GM18861 (cell line): ENCODE results near the gene ZNF473.

ENCODE experiments used
- ATAC-seq: cut with Tn5 transposase; IDR thresholded peaks from one replicate; pipeline ENCODE4 v1.9.1; 2021; ENCODE audit not compliant: unreplicated experiment

ZNF473 gene

DNA sequence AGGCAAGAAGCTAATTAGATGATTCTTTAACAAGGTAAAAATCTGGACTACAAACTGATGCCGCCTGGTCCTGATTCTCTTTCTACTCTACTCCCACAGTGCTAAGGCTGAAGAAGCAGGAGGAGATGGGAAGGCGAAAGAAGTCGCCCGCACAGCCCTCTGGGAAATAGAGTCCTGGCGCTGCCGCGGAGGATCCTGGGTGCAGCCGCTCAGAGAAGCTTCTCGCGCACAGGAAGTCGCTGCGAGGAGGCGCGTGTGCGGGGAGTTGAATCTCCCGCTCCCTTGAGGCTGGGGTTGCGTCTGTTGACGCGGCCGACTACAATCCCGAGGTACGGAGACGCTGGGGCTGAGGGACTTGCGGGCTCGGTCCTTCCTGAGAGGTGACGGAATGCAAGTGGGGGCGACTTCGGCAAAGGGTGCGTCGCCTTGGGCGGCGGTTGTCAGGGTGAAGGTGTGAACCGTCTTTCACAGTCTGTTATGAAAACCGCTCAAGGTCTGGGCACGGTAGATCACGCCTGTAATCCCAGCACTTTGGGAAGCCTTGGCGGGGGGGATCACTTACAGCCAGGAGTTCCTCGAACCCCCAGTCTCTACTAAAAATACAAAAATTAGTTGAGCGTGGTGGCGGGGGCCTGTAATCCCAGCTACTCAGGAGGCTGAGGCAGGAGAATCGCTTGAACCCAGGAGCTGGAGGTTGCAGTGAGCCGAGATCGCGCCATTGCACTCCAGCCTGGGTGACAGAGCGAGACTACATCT is at the start of gene ZNF473:
Gene ZNF473 (plus strand): TSS at position 212 of the 756 bp plus-strand sequence. CDS start 5,078 bp downstream, outside the sequence.
- peak; percentile 53 for ATAC-seq

DNA sequence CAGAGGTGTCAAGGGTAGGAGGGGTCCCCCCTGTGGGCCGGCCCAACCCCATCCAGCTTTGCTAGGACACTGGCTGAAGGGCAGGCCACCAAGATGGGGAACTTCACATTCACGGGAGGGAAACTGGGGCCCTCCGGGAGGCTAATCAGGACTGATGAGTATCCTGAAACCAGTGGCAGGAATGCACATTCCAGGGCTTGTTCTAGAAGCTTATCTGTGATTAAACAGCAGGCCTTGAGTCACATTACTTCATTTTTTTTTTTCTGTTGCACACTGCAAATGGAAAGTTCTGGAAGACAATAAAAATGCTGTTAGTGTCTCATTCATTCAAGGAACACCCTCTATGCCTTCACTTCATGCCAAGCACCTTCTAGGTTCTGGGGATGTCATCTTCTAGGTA is 49.3 kb upstream of the ZNF473 start:
- ATAC-seq, result no peak

DNA sequence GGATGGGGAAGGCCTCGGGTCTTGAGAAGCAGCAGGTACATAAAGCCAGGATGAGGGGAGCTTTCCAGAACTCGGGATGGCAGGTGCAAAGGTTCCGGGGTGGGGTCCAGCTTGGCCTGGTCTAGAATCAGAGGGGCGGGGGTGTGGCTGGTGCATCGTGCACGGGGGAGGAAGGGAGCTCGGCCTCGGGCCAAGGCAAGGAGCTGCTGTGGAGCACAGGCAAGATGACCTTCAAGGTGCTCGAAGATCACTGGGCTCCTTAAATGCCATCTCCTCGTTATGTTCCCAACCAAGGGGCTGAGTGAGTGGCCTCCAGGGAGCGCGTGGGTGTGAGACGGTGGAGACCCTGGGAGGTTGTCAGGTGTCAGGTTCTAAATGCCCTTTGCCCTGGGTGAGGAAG is 48.7 kb upstream of the ZNF473 start:
- no peak for ATAC-seq

DNA sequence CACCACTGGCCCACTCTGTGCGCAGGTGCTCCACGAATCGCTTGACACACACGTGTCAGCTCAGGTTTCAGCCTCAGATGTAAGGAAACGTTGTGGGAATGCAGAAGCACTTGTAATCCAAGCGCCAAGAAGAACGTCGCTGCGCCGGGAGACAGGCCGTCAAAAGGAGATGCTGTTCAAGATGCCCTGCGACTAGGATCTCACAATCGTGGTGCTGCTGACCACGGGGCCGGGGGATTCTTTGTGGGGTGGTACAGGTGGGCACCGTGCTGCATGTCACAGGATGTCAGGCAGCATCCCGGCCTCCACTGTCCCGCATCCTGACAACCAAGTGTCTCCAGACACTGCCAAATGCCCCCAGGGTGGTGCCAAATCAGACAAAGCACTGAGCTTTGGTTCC is 47.9 kb upstream of the ZNF473 start:
- ATAC-seq, result no peak

DNA sequence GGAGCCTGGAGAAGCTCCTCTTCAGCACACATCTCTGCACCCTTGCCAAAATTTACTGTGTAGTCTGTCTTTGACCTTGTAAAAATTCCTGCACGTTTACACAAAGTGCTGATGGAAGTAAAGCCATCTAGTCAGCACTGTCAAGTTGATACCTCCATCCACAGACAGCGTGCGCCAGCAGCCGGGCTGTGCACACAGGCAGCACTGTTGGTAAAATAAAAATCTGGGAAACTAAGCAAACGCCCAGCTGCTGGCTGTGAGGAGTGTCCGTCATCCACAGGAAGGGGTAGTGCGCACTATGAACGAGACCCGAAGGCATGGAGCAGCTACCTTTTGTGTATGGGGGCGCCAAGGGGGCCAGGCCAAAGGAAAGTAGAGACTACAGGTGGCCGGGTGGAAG is 47.5 kb upstream of the ZNF473 start:
- no peak for ATAC-seq

DNA sequence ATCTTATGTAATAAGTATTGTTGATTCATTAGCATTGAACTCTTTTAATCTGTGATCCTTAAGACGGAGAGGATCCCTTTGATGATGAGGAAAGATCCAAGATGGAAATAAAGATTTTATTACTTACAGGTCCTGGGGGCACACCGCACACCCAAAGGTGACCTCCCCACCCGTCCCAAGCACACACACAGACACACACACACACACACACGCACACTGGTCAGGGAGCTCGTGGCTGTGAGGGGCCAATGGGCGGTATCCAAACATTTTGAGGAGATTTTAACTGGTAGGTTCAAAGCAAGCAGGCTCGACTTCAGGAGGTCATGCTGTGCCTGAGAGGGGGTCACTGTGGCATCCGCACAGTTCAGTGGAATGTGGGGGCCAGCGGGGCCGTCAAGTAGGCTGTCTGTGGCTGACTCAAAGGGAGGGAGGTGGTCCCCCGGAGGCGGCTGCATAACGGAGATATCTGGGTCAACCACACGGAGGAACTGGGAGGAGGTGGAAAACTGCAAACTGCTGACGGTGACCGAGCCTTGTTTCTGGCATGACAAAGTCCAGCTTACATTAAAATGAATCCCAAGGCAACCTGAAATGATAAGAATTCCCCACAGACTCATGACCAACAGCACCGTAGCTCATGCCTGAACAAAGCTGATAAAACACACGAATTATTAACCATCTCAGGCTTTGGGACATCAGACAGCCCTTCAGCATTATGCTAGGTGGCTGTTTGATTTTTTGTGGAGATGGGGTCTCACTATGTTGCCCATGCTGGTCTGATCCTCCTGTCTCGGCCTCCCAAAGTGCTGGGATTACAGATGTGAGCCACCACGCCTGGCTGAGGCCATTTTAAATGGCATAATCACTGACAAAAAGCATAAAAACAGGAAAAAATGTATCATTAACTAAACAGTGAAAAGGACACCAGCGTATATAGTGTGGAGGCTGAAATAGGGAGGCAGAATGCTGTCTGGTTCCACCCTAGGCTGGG is 43.9 kb upstream of the ZNF473 start:
- ATAC-seq, result no peak

DNA sequence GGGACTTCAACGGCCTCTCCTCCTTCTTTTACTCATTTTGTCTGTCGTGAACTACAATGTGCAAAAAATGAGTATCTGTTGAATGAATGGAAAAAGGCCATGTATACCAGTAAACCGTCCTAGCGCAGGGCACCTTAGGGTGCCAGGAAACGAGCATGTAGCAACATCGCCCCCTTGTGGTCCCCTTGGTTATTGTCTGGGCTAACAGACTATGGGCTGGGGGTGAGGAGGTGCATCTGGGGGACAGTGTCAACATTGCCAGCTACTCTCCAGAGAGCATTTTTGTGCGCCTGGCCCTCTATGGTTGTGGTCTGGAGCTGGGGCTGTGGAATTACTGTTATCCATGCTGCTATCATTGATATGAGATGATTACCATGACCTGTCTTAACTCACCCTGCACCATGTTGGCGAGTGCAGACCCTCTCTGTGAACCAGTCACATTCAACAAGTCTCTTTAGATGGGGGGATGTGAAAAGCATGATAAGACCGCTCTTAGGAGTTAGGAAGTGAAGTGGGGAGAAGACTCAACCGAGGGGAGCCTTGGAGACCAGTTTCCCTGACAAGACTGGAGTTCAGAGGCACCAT is 42.1 kb upstream of the ZNF473 start:
- ATAC-seq, result no peak

DNA sequence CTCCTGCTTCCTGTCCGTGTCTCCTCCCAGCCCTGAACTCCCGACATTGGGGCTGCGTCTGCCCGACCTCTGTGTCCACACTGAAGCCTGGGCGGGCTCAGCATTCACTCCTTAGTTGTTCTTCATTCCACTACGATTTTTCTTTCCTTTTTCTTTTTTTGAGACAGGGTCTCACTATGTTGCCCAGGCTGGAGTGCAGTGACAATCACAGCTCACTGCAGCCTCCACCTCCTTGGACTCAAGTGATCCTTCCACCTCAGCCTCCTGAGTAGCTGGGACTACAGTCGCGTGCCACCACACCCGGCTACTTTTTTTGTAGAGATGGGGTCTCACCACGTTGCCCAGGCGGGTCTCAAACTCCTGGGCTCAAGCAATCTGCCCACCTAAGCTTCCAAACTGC is 41.3 kb upstream of the ZNF473 start:
- no peak for ATAC-seq

DNA sequence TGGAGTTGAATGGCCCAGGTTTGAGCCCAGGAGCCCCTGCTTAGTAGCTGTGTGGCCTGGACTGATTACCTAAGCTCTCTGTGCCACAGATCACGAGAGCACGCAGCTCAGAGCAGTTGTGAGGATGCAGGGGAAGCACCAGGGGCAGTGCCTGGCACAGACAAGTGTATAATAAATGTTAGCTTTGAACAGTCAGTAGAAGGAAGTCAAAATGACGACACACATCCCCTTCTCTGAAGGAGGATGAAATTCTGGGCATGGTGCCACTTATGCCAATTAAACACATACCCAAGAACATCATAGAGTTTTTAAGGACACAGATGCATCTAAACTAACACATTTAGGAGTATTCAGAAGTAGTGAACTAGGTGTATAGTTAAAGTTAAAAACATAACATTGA is 39.9 kb upstream of the ZNF473 start:
- no peak for ATAC-seq

DNA sequence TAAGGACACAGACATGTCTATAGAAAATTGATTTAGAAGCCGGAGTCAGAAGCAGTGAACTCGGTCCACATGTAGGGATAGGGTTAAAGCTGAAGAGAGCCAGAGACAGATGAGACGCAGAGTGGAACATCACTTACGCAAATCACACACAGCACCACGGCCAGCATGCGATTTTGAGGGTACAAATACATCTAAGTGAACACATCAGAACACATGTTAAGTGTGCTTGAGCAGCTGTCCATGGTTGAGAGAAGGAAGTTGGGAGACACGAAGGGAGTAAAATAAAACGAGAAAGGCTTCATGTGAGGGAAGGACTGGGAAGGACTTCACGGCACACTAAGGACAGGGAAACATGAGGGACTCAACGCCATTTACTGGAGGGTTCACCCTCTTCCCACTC is 39.5 kb upstream of the ZNF473 start:
- ATAC-seq, result no peak

DNA sequence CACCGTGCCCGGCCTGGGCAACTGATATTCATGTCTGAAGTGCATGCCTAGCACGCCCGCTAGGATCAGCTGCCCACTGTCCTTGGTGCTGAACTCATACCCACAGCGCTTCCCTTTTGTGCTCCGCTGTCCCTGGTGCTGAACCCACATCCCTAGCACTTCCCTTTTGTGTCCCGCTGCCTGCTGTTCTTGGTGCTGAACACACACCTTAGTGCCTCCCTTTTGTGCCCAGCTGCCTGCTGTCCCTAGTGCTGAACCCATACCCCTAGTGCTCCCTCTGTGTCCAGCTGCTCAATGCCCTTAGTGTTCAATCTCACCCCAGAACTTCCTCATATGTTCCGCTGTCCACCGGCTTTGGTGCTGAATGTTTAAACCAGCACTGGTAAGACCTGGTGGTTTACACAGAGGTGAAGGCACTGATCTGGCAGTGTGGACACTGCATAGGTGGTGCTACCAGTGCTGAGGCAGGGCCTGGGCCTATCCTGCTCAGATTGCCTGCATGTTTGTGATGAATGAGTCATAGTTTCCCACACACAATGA is 38.6 kb upstream of the ZNF473 start:
- ATAC-seq, result peak; percentile 36

DNA sequence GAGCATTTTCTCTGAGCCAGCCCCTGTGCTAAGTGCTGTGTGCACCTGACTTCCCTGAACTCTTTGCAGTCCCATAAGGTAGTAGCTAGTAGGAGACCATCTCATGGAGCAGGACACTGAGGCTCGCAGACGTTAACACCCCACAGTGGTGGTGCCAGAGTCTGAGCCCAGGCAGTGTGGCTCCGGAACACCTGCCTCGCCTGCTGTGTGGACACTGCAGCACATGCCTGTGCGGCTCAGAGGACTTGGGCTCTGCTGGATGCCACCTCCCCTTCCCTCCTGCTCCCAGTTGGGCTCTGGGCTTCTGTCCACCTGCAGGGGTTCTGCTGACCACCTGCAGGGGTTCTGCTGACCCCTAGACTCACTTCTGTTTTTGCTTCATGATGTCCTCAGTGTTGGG is 37.8 kb upstream of the ZNF473 start:
- ATAC-seq, result no peak

DNA sequence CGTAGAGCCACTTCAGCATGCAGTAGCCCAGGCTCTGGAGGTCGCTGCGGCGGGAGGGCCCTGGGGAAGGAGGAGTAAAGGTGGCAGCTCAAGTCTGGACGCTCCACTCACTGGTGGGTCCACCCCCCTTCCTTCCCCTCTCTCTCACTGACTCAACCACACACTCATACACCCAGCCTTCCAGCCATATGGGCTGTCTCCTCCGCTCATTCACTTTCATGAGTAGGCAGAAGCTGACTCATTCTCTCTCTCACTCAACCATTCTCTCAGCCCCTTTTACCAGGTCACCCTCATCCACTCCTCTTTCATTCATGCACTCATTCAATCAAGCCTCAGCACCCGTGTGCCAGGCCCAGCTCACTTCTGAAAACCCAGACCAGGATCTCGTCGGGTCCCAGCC is 37.4 kb upstream of the ZNF473 start:
- no peak for ATAC-seq

DNA sequence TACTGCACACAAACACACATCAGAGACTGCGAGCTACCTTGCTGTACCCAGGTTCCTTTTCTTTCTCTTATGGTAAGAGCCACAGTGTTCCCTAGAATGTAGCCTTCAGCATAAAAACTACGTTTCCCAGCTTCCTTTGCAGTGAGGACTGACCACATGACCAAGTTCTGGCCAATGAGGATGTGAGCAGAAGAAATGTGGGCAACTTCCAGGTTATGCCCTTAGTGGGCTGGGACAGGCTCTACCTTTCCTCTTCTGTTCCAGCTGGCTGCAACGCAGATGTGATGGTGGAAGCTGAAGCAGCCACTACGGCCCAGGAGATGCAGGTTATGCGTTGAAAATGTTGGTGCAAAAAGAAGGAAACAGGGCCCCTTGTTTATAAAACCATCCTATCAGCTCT is 28.1 kb upstream of the ZNF473 start:
- ATAC-seq, result no peak

DNA sequence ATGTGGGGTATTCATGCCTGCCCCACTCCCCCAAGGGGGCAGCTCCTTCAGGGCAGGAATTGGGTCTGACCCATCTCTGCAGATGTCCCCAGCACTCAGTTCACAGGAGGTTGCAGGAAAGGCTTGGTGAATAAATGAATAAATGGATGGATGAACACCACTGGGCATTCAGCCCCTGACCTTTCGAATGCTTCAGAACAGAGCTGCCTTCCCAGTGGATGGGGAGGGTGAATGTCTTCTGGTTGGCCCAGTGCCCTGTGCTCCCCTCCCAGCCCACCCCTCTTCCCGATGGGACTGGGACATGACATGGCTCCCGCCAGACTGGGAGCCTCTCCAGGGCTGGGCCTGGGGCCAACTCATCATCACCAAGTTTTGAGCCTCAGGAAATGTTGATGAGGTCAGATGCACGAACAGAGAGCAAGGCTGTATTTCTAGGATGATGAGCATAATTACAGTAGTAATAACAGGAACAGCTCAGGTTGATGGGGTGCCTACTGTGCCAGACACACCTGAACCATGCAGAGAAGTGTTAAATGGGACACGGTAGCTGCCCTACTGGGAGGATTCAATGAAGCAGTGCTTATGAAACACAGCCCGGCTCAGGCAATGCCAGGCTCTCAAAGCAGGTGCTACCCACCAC is 26.3 kb upstream of the ZNF473 start:
- no peak for ATAC-seq

DNA sequence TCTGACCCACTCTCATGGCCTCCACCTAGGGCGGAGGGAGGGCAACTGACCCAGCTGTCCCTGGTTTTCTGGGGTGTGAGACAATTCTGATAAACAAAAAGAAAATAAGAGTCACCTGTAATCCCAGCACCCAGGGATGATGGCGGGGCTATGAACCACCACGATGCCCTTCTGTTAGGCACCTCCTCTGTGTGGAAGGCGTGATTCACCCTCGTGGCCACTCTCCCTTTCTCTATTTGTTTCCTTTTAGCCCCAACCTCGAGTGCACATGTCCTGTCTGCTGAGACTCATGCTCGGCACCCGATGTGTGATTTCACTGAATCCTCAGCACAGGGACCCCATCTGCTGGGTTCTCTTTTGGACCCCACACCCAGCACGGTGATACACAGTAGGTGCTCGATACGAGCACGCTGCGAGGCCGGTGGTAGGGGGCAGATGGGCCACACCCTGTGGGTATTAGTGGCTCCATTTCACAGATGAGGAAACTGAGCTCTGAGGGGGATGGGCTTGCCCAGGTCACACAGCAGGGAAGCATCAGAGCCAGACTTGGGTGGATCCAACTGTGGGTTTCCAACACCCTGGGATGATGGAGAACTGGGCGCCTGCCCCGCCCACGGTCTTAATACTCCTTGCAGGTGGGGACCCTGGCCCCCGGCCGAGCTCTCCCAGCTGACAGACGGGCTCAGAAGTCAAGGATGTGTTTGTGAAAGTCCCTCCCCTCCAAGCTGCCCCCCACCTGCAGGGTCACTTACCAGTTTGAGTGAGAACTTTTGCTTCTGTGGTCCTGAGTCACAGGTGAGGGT is 25.6 kb upstream of the ZNF473 start:
- no peak for ATAC-seq

DNA sequence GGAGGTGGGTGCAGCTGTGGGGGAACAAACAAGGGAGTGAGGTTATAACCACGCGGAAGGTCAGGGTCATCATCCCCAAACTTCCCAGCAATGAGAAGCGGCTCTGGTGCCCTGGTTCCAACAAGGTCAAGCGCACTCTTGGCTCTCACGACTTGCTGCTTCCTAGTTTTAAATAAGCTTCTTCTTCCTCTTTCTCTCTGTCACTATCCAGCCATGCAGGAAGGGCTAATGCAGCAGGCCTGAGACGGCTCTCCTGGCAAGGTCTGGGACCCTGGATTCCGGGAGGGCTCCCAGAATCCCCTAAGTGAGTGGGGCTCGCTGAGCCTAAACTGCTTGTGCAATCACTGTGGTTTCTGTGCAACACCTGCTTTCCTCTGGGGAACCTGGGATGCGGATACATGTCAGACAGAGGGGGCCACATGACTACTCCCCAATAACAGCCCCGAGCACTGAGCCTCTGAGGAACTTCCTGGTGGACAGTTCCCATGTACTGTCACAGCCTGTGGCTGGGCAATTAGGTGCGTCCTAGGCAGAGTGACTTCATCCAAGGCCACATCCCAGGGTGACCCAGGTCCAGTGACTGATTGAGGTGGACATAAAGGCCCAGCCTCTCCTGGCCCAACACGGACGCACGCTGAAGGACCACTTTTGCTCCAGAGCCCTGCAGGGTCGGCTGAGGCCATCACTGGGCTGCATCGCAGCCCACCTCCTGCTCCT is 24.8 kb upstream of the ZNF473 start:
- no peak for ATAC-seq

DNA sequence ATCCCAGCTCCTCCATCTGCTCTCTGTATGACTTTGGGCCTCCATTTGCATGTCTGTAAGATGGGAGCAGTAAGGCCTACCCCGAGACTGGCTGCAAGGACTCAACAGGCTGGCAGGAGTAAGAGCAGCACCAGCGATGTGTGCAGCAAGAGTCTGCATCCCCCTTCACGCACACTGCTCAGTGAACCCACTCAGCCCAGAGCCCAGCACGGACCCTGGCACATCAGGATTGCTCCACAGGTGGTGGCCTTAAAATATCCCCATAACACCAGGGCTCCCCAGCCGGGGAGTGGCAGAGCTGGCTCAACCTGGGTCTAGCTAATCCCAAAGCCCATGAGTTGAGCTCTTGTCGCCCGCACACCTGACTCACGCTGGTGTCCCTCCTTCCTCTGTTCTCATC is 24.0 kb upstream of the ZNF473 start:
- no peak for ATAC-seq

DNA sequence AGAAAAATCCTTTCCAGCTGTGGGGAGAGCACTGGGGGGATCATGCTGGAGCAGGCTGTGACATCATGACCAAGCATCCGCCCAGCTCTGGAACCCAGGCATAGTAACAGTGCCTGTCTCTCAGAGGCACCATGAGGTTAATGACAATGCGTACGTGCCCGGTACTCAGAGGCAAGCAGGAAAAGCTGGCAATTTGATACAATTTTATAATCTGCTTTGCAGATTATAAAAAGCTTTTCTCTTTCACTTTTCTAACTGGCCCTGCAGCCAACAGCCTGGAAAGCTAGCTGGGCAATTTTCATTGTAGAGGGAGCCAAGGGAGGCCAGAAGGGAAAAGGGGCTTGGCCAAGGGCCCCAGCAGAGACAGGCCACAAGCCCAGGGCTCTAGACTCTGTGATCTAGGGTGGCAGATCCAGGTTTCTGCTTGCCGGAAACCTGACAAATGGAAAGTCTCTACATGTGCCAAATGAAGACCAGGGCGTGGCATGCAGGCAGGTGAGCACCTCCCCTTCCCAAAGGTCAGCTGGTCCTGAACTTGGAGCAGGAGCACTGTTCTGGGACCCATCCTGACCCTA is 23.3 kb upstream of the ZNF473 start:
- no peak for ATAC-seq
